ENCODE data around the gene KDM2A.

KDM2A gene

DNA sequence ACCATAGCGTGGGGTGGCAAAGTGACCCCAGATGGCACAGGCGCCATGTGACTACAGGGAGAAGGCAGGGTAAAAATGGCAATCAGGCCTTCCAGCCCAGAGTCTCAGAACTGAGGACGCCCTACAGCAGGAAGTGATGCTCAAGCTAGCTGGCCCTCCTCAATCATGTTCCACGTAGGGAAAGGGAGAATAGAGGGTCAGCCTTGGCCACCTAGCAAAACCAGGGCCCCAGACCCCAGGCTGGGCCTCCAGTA is 169.1 kb downstream of the KDM2A start:
- DNase-seq, result no peak

DNA sequence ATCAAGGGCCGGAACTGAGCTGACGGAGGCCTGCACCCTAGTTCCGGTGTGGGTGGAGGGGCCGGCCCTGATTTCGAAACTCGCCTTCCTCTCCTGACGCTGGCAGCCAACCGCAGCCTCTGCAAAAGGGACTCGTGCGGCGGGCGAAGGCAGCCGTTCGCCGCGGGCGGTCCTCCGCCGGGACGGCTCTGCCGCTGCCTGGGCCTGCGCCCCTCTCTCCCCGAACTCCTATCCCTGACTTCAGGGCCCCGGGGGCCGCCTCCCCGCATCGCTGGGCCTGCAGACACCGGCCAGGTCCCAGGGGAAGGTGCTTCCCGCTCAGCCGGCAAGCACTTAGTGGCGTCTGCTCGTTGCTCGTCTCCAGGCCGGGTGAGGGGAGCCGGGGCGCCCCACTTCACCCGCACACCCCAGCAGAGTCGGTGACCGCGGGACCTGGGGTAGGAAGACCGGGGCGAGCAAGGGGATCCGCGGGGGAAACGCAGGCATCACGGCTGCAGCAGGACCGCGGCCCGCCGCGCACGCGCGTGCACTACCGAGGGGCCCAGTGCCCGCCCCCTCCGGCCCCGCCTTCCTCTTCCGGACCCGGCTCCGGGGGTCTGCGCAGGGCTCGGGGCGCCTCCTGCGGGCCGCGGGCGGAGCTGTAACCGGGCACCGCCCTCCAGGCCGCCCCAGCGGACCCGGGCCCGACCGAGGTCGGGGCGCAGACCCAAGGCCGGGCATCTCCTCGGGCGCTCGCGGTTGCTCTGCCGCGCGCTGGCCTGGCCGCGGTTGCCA is 169.6 kb downstream of the KDM2A start:
- peak; percentile 92 for DNase-seq

DNA sequence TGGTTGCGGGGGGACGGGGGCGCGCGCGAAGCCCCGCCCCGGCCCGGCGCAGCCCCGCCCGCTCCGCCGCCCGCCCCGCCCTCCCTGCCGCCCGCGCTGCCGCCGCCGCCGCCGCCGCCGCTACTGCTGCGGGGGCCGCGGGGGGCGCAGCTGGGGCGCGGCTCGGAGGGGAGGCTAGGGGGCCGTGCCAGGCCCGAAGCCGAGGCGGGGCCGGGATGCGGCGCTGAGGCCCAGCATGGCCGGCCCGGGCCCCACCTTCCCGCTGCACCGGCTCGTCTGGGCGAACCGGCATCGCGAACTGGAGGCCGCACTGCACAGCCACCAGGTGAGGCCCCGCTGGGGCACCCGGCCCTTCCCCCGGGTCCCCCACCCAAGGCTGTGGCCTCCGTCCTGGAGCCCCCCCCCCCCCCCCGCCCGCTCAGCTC is 170.2 kb downstream of the KDM2A start, which contains the start of gene ANKRD13D:
TSS of gene ANKRD13D (plus strand) at position 78 of the 425 bp plus-strand sequence. CDS start at position 236, 158 bp downstream.
- no peak for DNase-seq

DNA sequence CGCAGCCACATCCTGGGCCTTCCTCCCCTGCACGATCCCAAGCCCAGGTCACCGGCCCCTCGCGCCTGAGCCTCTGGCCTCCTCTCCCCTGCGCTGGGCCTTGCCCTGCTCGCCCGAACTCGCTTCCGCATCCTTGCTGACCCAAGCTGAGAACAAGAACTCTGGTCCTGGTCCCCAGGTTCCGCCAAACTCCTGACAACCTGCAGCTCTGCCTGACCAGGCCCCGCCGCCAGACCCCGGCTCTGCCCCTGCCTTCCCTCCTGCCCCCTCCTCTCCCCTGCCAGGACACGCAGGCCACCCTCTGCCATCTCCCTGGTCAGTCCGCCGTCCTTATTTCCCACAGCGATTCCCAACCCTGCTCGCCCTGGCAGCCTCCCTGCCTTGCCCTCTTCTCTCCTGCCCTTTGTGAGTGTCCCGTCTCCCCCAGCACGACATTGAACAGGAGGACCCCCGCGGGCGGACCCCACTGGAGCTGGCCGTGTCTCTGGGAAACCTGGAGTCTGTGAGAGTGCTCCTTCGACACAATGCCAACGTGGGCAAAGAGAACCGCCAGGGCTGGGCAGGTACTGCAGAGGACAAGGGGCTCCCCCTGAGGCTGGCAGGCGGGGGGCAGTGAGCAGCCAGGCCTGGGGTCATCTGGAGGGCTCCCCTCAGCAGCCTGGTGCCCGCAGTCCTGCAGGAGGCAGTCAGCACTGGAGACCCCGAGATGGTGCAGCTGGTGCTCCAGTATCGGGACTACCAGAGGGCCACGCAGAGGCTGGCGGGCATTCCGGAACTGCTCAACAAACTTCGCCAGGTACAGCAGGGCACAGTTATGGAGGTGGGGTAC is 170.8 kb downstream of the KDM2A start:
- DNase-seq, result no peak

DNA sequence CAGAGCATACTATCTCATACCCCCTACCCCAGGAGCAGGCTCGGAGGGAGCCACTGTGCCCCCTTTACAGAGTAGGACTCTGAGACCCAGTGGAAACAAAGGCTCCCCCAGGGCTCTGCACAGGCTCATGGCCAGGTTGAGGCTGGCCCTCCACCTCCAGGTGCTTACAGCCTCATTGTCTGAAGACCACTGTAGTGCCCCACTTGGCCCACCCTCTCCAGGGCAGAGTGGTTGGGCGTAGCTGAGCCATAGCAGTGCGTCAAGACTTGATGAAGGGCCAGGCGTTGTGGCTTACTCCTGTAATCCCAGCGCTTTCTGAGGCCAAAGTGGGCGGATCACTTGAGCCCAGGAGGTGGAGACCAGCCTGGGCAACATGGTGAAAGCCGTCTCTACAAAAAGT is 171.7 kb downstream of the KDM2A start:
- DNase-seq, result no peak

DNA sequence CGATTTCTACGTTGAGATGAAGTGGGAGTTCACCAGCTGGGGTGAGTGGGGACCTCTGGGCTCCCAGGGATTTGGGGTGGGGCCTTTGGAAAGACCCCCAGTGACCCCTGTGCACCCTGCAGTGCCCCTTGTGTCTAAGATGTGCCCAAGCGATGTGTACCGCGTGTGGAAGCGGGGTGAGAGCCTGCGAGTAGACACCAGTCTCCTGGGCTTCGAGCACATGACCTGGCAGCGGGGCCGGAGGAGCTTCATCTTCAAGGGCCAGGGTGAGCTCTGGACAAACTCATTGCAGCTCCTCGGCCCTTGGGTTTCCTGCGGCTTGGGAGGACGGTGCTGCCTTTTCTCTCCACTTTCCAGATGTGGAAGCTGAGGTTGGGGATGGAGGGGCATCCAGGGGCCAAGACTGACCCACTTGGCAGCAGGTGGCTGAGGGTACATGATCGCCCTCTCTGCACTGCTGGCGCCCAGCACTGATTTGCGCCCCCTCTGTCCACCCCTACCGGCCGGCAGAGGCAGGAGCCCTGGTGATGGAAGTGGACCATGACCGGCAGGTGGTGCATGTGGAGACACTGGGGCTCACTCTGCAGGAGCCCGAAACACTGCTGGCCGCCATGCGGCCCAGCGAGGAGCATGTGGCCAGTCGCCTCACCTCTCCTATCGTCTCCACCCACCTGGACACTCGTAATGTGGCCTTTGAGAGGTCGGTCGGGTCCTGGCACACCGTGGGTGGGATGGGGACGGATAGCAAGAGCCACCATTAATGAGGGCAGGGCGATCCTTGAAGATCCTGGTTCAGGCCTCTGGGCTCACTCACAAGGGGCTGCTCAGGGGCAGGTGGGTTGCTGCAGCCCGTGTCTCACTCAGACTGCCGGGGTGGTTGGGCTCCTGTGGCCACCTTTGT is 172.7 kb downstream of the KDM2A start:
- no peak for DNase-seq

DNA sequence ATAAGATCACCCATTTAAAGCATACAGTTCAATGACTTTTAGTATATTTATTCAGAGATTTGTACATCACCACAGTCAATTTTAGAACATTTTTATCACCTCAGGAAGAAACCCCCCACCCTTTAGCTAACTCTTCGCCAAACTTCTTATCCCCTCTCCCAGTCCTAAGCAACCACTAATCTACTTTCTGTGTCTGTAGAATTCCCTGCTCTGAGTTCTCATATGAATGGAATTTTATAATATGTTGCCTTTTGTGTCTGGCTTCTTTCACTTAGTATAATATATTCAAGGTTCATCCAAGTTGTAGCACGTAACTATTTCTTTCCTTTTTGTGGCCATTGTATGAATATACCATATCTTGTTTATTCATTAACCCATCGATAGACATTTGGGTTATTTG is 173.6 kb downstream of the KDM2A start:
- no peak for DNase-seq

DNA sequence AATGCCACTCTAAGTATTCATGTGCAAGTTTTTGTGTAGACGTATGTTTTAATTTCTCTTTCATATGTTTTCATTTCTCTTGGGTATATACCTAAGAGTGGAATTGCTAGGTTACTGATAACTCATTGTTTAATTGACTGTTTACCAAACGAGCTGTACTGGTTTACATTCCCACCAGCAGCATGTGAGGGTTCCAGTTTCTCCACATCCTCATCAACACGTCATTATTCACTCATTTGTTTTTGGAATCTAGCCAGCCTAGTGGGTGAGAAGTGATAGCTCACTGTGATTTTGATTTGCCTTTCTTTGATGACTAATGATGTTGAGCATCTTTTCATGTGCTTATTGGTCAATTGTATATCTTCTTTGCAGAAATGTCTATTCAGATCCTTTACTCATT is 174.0 kb downstream of the KDM2A start:
- no peak for DNase-seq

DNA sequence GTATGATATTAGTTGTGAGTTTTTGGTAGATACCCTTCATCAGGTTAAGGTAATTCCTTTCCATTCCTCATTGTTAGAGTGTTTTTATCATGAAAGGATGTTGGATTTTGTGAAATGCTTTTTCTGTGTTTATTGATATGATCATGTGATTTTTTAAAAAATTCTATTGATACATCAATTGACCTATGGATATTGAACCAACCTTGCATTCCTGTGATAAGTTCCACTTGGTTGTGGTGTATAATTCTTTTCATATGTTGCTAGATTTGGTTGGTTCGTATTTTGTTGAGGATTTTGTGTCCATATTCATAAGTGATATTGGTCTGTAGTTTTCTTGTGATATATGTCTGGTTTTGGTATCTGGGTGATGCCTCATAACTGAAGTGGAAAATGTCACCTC is 176.8 kb downstream of the KDM2A start:
- DNase-seq, result no peak

DNA sequence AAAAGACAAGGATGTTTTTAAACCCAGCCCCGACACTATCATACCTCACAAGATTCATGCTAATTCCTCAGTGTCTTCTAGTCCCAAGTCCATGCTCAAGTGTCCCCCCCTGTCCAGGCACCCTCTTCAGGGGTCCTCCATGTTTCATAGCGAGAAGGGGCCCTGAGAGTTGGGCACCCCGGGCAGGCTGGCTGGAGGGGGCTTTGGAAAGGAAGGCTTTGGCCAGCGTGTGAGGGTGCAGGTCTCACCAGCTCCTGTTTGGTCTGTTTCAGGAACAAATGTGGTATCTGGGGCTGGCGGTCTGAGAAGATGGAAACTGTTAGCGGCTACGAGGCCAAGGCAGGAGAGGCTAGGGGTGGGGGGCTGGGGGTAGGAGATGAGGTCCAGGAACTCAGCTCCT is 179.7 kb downstream of the KDM2A start:
- DNase-seq, result no peak

DNA sequence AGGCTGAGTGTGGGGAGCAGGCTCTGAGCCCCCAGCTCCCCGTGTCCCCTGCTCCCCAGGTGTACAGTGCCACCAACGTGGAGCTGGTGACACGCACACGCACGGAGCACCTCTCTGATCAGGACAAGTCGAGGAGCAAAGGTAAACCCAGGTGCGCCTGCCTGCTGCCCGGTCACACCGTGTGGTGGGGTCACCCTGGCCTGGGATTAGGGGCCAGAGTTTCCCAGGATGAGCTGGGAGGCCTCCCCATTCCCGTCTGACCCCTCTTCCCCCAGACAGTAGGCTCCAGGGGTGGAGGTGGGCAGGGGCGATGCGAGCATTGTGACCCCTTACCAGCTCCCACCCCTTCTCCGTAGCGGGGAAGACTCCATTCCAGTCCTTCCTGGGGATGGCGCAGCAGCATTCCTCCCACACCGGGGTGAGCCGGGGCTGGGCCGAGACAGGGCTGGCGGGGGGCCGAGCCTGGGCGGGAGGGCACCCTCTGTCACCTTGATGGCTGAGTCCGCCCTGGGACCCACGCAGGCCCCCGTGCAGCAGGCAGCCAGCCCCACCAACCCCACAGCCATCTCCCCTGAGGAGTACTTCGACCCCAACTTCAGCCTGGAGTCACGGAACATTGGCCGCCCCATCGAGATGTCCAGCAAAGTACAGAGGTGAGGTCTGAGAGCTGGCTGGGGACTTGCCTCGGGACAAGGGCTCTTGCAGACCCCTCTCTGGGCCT is 180.6 kb downstream of the KDM2A start:
- DNase-seq, result no peak

DNA sequence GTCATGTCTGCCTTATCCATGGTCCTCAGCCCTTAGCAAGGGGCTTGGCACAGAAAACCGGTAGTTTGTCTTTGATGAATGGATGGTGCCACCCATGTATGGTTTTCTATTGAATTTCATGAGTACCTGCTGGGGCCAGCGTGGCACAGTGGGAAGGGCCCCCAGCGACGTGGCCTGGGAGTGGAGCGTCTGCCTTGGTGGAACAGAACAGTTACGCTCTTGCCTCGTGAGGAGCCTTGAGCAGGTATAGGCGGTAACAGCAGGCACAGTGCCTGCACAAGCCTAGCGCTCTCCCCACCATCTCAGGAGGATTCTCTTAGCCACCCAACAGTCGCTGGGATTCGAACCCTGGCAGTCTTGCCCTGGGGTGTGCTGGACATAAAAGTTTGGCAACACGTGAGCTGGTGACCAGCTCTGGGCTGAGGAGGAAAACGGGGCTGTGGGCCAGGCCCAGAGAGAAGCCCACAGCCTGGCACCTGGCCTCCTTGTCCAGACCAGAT is 181.2 kb downstream of the KDM2A start:
- DNase-seq, result no peak

DNA sequence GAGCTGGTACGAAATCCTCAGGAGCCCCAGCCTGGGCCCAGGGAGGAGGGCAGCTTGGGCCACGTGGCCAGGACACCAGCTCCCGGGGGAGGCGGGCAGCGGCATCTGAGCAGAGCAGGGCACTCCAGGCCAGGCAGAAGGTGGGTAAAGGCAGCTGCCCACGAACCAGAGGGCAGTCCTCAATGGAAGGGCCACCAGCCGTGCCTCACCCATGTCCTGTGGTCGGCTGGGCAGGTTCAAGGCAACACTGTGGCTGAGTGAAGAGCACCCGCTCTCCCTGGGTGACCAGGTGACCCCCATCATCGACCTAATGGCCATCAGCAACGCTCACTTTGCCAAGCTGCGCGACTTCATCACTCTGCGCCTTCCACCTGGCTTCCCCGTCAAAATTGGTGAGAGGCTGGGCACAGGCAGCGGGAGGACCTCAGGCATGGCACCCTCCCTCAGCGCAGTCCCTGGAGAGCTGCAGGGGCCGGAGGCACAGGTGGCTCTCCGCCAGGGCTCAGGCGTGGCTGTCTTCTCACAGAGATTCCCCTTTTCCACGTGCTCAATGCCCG is 181.8 kb downstream of the KDM2A start:
- DNase-seq, result no peak

DNA sequence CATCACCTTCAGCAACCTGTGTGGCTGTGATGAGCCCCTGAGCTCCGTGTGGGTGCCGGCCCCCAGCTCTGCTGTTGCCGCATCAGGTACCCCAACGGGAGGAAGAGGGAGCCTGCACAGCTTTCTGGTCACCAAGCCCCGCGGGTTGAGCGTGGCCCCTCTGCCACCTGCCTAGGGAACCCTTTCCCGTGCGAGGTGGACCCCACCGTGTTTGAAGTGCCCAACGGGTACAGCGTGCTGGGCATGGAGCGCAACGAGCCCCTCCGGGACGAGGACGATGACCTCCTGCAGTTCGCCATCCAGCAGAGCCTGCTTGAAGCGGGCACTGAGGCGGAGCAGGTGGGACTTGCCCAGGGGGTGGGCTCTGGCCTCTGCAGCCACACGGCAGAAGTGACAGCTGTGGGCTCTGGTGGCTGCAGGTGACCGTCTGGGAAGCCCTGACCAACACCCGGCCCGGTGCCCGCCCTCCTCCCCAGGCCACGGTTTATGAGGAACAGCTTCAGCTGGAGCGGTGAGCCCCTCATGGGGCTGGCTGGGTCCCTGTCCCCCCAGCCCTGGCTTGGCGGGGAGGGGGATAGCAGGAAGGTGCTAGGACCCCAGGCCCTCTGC is 182.4 kb downstream of the KDM2A start:
- DNase-seq, result no peak

DNA sequence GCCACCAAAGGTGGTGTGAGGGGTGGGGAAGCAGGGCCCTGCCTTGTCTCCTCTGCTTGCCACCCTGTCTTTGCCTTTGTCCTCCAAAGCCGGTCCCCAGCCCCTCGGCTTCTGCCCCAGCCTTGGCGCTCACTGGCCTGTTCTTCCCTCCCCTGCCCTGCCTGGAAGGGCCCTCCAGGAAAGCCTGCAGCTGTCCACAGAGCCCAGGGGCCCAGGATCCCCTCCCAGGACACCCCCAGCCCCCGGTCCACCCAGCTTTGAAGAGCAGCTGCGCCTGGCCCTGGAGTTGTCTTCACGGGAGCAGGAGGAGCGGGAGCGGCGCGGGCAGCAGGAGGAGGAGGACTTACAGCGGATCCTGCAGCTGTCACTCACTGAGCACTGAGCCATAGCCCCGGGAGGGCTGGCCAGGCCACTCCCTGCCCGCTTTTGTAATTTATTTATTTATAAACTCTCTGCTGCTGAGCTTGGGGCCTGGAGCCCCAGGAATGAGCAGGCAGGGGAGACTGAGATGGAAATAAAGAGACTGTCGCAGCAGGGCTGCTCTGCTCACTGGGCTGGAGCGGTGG is 183.0 kb downstream of the KDM2A start:
- DNase-seq, result no peak

DNA sequence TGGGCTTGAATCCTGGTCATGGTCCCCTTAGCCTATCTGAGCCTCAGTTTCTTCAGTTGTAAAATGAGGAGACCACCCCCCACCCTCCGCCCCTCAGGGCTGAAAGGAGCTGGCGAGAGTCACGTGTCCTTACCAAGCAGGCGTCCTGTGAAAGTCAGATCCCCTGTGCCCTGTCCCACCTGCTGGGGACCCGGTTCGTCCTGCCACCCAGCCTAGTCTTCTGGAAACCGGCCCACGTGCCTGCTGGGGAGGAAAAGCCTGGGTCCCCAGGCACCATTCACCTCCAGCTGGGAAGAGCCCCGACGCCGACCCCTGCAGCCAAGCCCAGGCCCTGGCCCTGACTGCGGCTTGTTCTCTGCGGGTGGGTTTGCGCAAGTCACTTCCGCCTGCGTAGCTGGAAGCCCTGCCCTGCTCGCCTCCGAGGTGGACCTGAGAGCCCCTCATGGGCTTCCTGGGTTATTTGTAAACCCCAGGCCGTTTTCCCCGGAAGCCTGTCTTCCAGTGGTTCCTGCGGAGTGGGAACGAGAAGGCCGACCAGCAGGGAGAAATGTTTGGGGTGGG is 183.6 kb downstream of the KDM2A start:
- DNase-seq, result no peak

DNA sequence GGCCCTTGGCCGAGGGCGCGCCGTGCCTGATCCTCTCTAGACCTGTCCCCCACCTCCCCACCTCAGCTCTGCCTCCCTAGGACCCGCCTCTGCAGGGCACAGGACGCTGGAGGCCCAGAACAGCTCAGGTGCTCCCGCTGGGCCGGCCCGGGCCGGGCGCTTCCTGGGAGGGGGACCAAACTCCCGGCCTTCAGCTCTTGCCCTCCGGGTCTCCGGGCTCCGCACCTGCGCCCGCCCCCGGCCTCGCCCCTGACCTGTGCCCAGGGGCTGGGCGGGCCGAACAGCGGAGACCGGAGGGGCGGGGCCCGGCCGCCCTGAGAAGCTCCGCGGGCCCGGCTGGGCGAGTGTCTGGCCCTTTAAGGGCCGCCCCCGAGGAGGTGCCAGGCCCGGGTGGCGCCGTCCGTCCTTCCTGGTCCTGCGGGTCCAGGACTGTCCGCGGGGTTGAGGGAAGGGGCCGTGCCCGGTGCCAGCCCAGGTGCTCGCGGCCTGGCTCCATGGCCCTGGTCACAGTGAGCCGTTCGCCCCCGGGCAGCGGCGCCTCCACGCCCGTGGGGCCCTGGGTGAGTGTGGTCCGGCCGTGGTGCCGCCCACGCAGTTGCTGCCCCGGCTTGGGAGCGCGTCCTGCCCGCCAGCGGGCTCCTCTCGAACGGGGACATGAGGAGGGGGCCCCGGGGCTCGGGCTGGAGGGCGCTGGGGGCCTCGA is 184.2 kb downstream of the KDM2A start, which contains the start of gene SSH3:
TSS of gene SSH3 (plus strand) at position 399 of the 703 bp plus-strand sequence. CDS start at position 495, 96 bp downstream.
- peak; percentile 41 for DNase-seq

DNA sequence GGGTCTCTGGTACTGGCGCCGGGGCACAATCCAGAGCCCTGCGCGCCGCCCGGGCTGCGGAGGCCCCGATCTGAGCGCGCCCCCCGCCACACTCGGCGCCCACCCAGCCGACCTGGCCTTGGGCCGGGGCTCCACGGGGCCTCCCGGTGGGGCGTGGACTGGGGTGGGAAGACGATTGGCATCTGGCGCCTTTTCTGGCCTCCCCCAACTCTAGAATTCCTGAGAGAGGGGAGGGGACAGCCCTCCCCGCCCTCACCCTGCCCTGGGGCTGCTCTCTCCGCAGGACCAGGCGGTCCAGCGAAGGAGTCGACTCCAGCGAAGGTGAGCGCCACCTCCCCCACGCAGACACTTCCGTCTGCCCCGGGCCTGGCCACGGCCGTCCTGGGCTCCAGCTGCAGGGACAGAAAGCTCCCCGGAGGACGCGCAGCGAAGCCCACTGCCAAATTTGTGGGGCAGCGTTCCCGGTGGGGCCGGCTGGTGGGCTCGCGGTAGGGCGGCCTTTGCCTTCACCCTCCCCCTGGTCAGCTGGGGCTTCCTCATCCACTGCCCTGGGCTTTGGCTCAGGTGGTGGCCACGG is 184.9 kb downstream of the KDM2A start:
- no peak for DNase-seq

DNA sequence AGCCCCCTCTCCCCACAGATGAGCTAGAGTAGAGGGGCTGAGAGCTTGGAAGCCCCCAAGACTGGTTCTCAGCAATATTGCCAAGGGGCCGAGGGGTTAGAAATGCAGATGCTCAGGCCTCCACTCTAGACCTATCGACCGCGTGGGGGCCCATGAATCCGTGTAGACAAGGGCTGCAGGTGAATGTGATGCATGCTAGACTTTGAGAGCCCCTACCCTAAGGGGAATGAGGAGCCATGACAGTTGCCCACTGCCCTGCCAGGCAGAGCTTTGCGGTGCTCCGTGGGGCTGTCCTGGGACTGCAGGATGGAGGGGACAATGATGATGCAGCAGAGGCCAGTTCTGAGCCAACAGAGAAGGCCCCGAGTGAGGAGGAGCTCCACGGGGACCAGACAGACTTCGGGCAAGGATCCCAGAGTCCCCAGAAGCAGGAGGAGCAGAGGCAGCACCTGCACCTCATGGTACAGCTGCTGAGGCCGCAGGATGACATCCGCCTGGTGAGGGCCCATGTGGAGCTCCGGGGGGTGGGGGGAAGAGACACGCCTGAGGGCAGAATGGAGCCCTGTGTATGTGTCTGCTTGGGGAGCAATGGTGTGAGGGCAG is 185.5 kb downstream of the KDM2A start:
- DNase-seq, result no peak
